HepG2 (cell line): ENCODE results near the gene ARG2.

Experiments used
- CENPX ChIP-seq: sonication (generic); formaldehyde crosslinking; IDR thresholded peaks from 2 replicates; pipeline ENCODE4 v1.9.0; 2021; ENCODE audit warnings: mild to moderate bottlenecking, missing genetic modification reagents, moderate library complexity
- FOXK2 ChIP-seq: fragments of 450-650 bp; IDR thresholded peaks from 2 replicates; pipeline ENCODE4 v1.6.1; 2016
- RFX5 ChIP-seq: IDR thresholded peaks from 2 replicates; pipeline ENCODE4 v1.6.1; 2011; ENCODE audit warnings: low read depth, low read length, improper control_type of control experiment
- SALL2 ChIP-seq: sonication (generic); formaldehyde crosslinking; IDR thresholded peaks from 2 replicates; pipeline ENCODE4 v1.8.1; 2023; ENCODE audit warnings: mild to moderate bottlenecking, missing genetic modification reagents, inconsistent platforms
- TF ChIP-seq, protein P1 (sequence below): sonication (generic); formaldehyde crosslinking; IDR thresholded peaks from 2 replicates; pipeline ENCODE4 v1.5.1; 2020; ENCODE audit warnings: missing genetic modification reagents, mild to moderate bottlenecking, borderline replicate concordance

DNA sequence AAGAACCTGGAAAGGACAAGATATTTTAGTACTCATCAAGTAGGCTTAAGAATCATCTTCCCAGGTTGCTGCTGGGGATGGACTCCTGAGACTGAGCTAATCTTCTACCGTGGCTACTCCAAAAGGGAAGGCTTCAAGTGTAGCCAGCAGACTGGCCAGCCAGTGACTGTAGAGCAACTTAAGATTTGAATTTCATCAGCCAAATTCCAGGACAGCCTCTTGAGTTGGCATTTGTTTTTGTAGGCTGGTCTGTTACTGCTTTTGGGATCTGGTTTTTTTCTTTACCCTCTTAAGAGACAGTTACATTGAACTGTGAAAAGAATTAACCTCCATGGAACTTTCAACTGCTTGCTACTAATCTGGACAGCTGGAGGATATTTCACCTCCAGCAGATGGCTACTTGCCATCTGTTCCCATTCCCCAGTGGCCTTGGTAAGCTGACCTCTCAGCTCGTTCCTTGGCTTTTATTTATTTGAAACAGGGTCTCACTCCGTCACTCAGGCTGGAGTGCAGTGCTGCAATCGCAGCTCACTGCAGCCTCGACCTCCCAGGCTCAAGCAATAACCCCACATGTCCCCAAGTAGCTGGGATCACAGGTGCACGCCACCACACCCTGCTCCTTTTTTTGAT lies 34.0 kb downstream of the ARG2 start:
- TF ChIP-seq, protein P1, sequence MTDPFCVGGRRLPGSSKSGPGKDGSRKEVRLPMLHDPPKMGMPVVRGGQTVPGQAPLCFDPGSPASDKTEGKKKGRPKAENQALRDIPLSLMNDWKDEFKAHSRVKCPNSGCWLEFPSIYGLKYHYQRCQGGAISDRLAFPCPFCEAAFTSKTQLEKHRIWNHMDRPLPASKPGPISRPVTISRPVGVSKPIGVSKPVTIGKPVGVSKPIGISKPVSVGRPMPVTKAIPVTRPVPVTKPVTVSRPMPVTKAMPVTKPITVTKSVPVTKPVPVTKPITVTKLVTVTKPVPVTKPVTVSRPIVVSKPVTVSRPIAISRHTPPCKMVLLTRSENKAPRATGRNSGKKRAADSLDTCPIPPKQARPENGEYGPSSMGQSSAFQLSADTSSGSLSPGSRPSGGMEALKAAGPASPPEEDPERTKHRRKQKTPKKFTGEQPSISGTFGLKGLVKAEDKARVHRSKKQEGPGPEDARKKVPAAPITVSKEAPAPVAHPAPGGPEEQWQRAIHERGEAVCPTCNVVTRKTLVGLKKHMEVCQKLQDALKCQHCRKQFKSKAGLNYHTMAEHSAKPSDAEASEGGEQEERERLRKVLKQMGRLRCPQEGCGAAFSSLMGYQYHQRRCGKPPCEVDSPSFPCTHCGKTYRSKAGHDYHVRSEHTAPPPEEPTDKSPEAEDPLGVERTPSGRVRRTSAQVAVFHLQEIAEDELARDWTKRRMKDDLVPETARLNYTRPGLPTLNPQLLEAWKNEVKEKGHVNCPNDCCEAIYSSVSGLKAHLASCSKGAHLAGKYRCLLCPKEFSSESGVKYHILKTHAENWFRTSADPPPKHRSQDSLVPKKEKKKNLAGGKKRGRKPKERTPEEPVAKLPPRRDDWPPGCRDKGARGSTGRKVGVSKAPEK (CRISPR knock-in tag), result no peak
- TF ChIP-seq SALL2 (CRISPR knock-in tag), result no peak
- TF ChIP-seq RFX5, result no peak
- no peak for TF ChIP-seq FOXK2
- no peak for TF ChIP-seq CENPX
